Measurements from ENCODE around the gene SPOPL. TPM values are rescaled to one million over a fixed set of nuclear protein-coding genes. Genes with fewer than 3 reads are reported as not detected.

The SPOPL gene
- polyA plus RNA-seq, 2 of the 4 experiments (the other 2 are of a cell fraction): 7.2 to 16.9 TPM

GRCh38 chr2:138618971-138619370, 117.4 kb downstream of the SPOPL start (continued):
- TF ChIP-seq GATA3 (IDR thresholded peaks at IDR 0.05; ENCODE audit: borderline replicate concordance): no peak
- no peak for TF ChIP-seq MAFK (IDR thresholded peaks at IDR 0.05; ENCODE audit: partially characterized antibody)

GRCh38 chr2:138620431-138620830, 118.9 kb downstream of the SPOPL start:
- 41% methylated on average over 2 of the region's 2 CpGs for WGBS (ENCODE audit: missing lambda C conversion rate)
- Histone ChIP-seq H3K4me2 (no peak overlapping the region), H3K27ac (no peak overlapping the region), H3K4me1 (no peaks in the 10 kb centered on the region), H3K4me3 (no peak overlapping the region), H3K9me3 (no peaks in the 10 kb centered on the region)
- no peak for ATAC-seq
- TF ChIP-seq PHF8 (IDR thresholded peaks at IDR 0.05; ENCODE audit: borderline replicate concordance, low read depth) (no peak), JUN (IDR thresholded peaks at IDR 0.05) (no peak), FOXS1 (CRISPR knock-in tag; IDR thresholded peaks at IDR 0.05) (no peak), ZNF302 (CRISPR knock-in tag; IDR thresholded peaks at IDR 0.05) (no peak), CHD2 (IDR thresholded peaks at IDR 0.05; ENCODE audit: low read length, partially characterized antibody) (no peak), TFCP2L1 (CRISPR knock-in tag; IDR thresholded peaks at IDR 0.05) (no peak), CTCF (IDR thresholded peaks at IDR 0.05) (no peak), EP300 (IDR thresholded peaks at IDR 0.05) (no peak), BCL3 (IDR thresholded peaks at IDR 0.05) (no peak), HES2 (IDR thresholded peaks at IDR 0.05) (no peak), NPAS2 (CRISPR knock-in tag; IDR thresholded peaks at IDR 0.05; ENCODE audit: borderline replicate concordance) (no peak), FOSL2 (IDR thresholded peaks at IDR 0.05) (no peak), FOSL2 (CRISPR knock-in tag; IDR thresholded peaks at IDR 0.05) (no peak), E2F6 (IDR thresholded peaks at IDR 0.05; ENCODE audit: borderline replicate concordance, low read depth) (no peak), CEBPB (IDR thresholded peaks at IDR 0.05) (no peak), JUNB (IDR thresholded peaks at IDR 0.05) (no peak)
- ChIA-PET CTCF (no interaction called here), POLR2A (no interaction called here)
- FAIRE-seq: no peak
- DNase-seq (ENCODE audit: low read depth in 1 of 2, low spot score in 1 of 2): no peak

GRCh38 chr2:138621139-138621538, 119.6 kb downstream of the SPOPL start:
- Histone ChIP-seq H3K9me3 (no peaks in the 10 kb centered on the region), H3K4me2 (no peak overlapping the region), H3K4me3 (no peak overlapping the region), H3K27ac (no peak overlapping the region), H3K4me1 (no peaks in the 10 kb centered on the region)
- 76% methylated on average over 3 of the region's 3 CpGs for WGBS (ENCODE audit: missing lambda C conversion rate)
- ChIA-PET CTCF (no interaction called here), POLR2A (no interaction called here)
- no peak for DNase-seq (ENCODE audit: low read depth in 1 of 2, low spot score in 1 of 2)
- no peak for TF ChIP-seq HEYL (CRISPR knock-in tag; IDR thresholded peaks at IDR 0.05)
- TF ChIP-seq EHF (CRISPR knock-in tag; IDR thresholded peaks at IDR 0.05): no peak
- TF ChIP-seq NPAS2 (CRISPR knock-in tag; IDR thresholded peaks at IDR 0.05; ENCODE audit: borderline replicate concordance): no peak
- TF ChIP-seq USF2 (IDR thresholded peaks at IDR 0.05): no peak
- no peak for TF ChIP-seq REST (IDR thresholded peaks at IDR 0.05)
- no peak for TF ChIP-seq ELK1 (IDR thresholded peaks at IDR 0.05; ENCODE audit: low read depth, low read length)
- TF ChIP-seq RFX5 (IDR thresholded peaks at IDR 0.05): no peak
- no peak for TF ChIP-seq ZFP36 (IDR thresholded peaks at IDR 0.05; ENCODE audit: borderline replicate concordance, partially characterized antibody)
- no peak for TF ChIP-seq CEBPB (IDR thresholded peaks at IDR 0.05)
- TF ChIP-seq MAFK (IDR thresholded peaks at IDR 0.05; ENCODE audit: partially characterized antibody): no peak
- no peak for TF ChIP-seq TP53 (CRISPR knock-in tag; IDR thresholded peaks at IDR 0.05)
- no peak for TF ChIP-seq HOXA7 (CRISPR knock-in tag; IDR thresholded peaks at IDR 0.05)
- no peak for TF ChIP-seq FOSB (CRISPR knock-in tag; IDR thresholded peaks at IDR 0.05)
- TF ChIP-seq CBX2 (IDR thresholded peaks at IDR 0.05; ENCODE audit: borderline replicate concordance, low read depth): no peak
- ATAC-seq: no peak
- FAIRE-seq: no peak
